Cardiac muscle cell (in vitro differentiated cells and primary cell): ENCODE data around the gene PCK2. TPM values are rescaled to one million over a fixed set of nuclear protein-coding genes. Genes with fewer than 3 reads are reported as not detected.

Source experiments
- DNase-seq, 2 donors: peaks; one replicate each; pipeline versions ENCODE4 v3.0.0 to v3.0.0-alpha.2; 2010 to 2017; ENCODE audit warnings: low read depth in 1 of 2, low spot score in 1 of 2
- H3K27ac ChIP-seq: fragments of 200-600 bp; sonication (generic); 2 replicates; pipeline ENCODE4 v1.5.1; 2016
- H3K27me3 ChIP-seq: fragments of 200-600 bp; sonication (generic); 2 replicates; pipeline ENCODE4 v1.6.0; 2016; ENCODE audit warnings: control low read depth
- H3K36me3 ChIP-seq: fragments of 200-600 bp; sonication (generic); 2 replicates; pipeline ENCODE4 v1.5.1; 2016; ENCODE audit warnings: control low read depth
- H3K4me1 ChIP-seq: fragments of 200-600 bp; sonication (generic); 2 replicates; pipeline ENCODE4 v1.8.1; 2017; ENCODE audit warnings: low read depth, mild to moderate bottlenecking, mixed run types
- H3K4me3 ChIP-seq: fragments of 200-600 bp; sonication (generic); 2 replicates; pipeline ENCODE4 v1.5.1; 2016; ENCODE audit warnings: mild to moderate bottlenecking
- H3K9me3 ChIP-seq: fragments of 200-600 bp; sonication (generic); 2 replicates; pipeline ENCODE4 v1.5.1; 2017; ENCODE audit warnings: low read depth, mild to moderate bottlenecking, control low read depth
- polyA plus RNA-seq: library from polyadenylated mRNA; unstranded; fragments of >200 nt; fragmentation: Nextera tagmentation; extraction: Ambion mirVana; gene quantifications from 2 replicates; pipeline ENCODE4 v1.2.1, GENCODE V29; 2016
- total RNA-seq: library from RNA; depleted of rRNA; stranded (reverse); fragments of >200 nt; gene quantifications from 2 replicates; pipeline ENCODE4 v1.2.3, GENCODE V29; 2016
- TF ChIP-seq, protein P1 (sequence below): IDR thresholded peaks from 2 replicates; pipeline ENCODE4 v1.5.1; 2012; ENCODE audit warnings: low read depth, mild to moderate bottlenecking, low read length

The PCK2 gene
- total and polyA plus RNA-seq, 2 experiments from 2014 or later: 12.2 to 18.9 TPM

DNA sequence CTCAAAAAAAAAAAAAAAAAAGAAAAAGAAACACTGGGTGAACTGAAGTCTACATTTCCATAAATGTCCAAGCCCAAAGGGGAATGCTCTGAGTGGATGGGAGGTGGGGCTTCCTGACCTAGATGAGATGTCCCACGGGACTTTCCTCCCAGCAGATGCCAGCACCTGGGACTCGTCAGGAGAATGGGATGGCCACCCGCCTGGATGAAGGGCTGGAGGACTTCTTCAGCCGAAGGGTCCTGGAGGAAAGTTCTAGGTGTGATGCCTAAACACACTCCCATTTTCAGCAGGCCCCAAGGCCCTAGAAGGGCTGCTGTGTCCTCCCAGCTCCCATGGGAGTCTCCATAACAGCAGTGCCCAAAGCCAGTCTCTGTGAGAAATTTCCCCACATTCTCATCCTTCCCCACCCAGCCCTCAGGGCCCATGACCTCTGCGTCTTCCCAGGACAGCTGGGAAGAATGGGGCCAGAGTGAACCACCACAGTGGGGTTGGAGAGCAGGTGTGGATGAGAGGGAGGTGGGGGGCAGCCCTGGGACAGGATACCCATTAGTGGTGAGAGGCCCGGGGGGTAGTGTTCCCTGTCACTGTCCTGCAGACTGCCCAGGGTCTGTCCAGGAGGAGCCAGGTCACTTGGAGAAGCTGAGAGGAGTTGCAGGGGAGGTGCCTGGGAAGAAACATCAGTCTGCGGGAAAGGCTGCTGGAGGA lies 29.9 kb upstream of the PCK2 start:
- no peak overlapping the region for H3K4me3 ChIP-seq
- TF ChIP-seq, protein P1, sequence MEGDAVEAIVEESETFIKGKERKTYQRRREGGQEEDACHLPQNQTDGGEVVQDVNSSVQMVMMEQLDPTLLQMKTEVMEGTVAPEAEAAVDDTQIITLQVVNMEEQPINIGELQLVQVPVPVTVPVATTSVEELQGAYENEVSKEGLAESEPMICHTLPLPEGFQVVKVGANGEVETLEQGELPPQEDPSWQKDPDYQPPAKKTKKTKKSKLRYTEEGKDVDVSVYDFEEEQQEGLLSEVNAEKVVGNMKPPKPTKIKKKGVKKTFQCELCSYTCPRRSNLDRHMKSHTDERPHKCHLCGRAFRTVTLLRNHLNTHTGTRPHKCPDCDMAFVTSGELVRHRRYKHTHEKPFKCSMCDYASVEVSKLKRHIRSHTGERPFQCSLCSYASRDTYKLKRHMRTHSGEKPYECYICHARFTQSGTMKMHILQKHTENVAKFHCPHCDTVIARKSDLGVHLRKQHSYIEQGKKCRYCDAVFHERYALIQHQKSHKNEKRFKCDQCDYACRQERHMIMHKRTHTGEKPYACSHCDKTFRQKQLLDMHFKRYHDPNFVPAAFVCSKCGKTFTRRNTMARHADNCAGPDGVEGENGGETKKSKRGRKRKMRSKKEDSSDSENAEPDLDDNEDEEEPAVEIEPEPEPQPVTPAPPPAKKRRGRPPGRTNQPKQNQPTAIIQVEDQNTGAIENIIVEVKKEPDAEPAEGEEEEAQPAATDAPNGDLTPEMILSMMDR: no peak
- no peaks in the 10 kb centered on the region for H3K4me1 ChIP-seq
- H3K36me3 ChIP-seq: no peaks in the 10 kb centered on the region
- no peak overlapping the region for H3K27ac ChIP-seq
- no peaks in the 10 kb centered on the region for H3K9me3 ChIP-seq
- no peak for DNase-seq
- no peaks in the 10 kb centered on the region for H3K27me3 ChIP-seq

DNA sequence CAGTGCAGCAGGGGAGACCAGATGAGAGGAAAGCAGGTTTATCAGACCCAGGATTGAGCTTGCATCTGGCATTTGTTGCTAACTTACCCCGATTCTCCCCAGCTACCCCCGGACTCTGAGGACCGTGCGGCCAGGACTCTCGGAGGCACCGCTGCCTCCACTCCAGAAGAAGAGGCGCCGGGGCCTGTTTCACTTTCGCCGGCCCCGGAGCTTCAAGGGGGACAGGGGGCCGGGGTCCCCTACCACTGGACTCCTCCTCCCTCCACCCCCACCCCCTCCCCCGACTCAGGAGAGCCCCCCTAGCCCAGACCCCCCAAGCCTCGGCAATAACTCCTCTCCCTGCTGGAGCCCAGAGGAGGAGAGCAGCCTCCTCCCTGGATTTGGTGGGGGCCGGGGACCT lies 29.3 kb upstream of the PCK2 start:
- no peak for DNase-seq
- TF ChIP-seq, protein P1: no peak
- Histone ChIP-seq H3K27ac (no peak overlapping the region), H3K27me3 (no peaks in the 10 kb centered on the region), H3K36me3 (no peaks in the 10 kb centered on the region), H3K4me3 (no peak overlapping the region), H3K4me1 (no peaks in the 10 kb centered on the region), H3K9me3 (no peaks in the 10 kb centered on the region)

DNA sequence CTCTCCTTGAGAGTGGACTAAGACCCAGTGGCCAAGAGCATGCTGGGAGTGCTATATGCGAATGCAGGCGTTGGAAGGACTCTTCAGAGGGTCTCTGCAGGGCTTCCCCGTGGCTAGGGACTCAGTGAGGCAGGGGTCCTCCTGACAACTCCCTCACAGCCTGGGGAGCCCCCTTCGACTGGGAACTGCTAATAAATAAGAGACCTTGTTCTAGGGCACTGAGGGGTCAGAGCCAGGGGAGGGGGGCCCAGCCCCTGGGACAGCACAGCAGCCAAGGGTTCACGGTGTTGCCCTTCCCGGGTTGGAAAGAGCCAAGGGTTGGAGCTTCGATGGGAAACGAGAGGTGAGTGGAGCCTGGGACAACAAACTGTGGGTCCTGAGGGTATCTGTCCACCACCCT lies 28.7 kb upstream of the PCK2 start:
- H3K4me1 ChIP-seq: no peaks in the 10 kb centered on the region
- H3K4me3 ChIP-seq: no peak overlapping the region
- TF ChIP-seq, protein P1: no peak
- H3K27ac ChIP-seq: no peak overlapping the region
- DNase-seq: no peak
- H3K36me3 ChIP-seq: no peaks in the 10 kb centered on the region
- H3K27me3 ChIP-seq: no peaks in the 10 kb centered on the region
- no peaks in the 10 kb centered on the region for H3K9me3 ChIP-seq

DNA sequence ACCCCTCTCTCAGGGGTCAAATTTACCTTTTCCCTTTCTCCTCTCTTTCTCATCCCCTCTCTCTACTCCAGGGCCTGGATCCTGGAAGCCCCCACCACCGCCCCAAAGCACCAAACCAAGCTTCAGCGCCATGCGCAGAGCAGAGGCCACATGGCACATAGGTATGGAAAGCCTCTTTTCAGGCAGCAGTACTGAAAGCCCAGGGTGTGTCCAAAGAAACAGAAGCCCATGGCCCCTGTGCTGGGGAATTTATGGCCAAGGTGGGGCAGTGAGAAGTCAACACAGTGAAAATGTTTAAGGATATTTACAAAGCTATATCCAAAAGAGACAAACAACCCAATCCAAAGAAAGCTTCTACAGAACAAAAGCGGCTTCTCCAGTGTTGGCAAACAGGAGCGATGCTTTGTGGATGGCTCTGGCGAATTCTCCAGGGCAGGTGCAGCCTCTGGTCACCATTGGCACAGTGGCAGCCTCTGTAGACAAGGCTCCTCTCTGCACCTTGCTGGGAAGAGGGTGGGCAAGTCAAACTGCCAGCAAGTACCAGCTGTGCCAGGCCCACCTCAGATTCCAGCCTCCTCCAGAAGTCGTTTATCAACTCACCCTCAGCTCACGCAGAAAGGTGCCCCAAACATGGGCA lies 27.5 kb upstream of the PCK2 start:
- Histone ChIP-seq H3K27me3 (no peaks in the 10 kb centered on the region), H3K9me3 (no peaks in the 10 kb centered on the region), H3K4me1 (no peaks in the 10 kb centered on the region), H3K36me3 (no peaks in the 10 kb centered on the region), H3K4me3 (no peak overlapping the region), H3K27ac (no peak overlapping the region)
- TF ChIP-seq, protein P1: no peak
- no peak for DNase-seq

DNA sequence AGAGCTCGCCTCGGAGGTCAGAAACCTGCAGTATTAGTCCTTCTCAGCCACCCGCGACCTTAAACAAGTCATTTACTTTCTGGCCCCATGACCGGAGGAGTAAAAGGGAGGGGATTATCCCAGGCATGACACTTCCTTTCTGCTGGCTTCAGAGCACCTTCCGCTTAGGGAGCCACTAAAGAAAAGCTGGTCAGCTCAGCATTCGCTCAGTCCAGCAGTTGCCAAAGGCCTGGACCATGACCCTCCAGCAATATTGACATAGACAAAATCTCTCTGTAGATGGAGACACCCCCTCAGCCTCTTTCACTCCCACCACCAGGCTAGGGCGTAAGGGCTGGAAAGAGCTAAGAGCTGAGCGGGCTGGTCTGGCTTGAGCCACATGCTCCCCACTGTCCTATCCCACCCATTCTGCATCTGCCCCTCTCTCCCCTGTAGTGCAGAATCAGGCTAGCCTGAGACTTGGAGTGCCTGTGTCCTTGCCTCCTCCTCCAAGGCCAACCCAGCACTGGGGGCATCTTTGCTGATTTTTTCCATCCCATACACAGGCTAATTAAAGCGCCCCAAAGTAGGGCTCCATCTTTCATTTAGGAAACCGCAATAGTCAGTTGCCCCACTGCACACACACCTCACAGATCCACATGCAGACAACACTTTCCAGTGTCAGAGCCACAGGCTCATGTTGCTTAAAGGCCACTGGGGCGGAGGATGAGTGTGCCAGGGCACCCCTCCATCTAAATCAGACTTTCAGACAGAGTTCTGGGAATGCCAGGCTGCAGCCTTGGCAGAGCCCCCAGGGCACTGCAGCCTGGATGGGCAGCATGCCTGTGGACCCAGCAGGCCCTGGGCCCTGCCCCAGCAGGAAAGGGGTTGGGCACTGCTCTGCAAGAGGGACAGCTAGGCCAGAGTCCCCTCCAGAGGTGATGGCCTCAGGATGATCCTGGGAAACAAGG lies 26.7 kb upstream of the PCK2 start:
- no peaks in the 10 kb centered on the region for H3K9me3 ChIP-seq
- no peaks in the 10 kb centered on the region for H3K27me3 ChIP-seq
- H3K4me3 ChIP-seq: no peak overlapping the region
- H3K27ac ChIP-seq: no peak overlapping the region
- H3K36me3 ChIP-seq: no peaks in the 10 kb centered on the region
- DNase-seq: no peak
- TF ChIP-seq, protein P1: no peak
- H3K4me1 ChIP-seq: no peaks in the 10 kb centered on the region
